ENCODE results near the gene RFC5. TPM values are rescaled to one million over a fixed set of nuclear protein-coding genes. Genes with fewer than 3 reads are reported as not detected.

The RFC5 gene
- total RNA-seq, 2 donors from 2014 or later: 18.9 to 26.3 TPM

GRCh38 chr12:118032188-118032587 is 15.7 kb downstream of the RFC5 start:
- Histone ChIP-seq H3K4me1 (replicated peaks) (no peaks in the 10 kb centered on the region), H3K9me3 (no peaks in the 10 kb centered on the region), H3K4me3 (no peak overlapping the region), H3K27ac (no peak overlapping the region), H3K36me3 (peaks cover 5 to 13% of the 10 kb centered on the region in 2 donors), H3K27me3 (replicated peaks; ENCODE audit: insufficient read depth) (no peaks in the 10 kb centered on the region)
- no peak for DNase-seq (ENCODE audit: low spot score)
- 84% methylated on average over 7 of the region's 7 CpGs for WGBS
- intact Hi-C loops (cut with DNase I): loop anchor here (10.0 kb wide), 1 partner anchor 157 kb away; no protein-coding TSS in a partner anchor
- TF ChIP-seq POLR2A (IDR thresholded peaks at IDR 0.05): no peak
- TF ChIP-seq CTCF (IDR thresholded peaks at IDR 0.05): no peak
- TF ChIP-seq POLR2AphosphoS5 (IDR thresholded peaks at IDR 0.05): no peak

- intact Hi-C loops (cut with DNase I): loop anchor here (10.0 kb wide), 1 partner anchor 159 kb away; no protein-coding TSS in a partner anchor
Observed at GRCh38 chr12:118033323-118033722, 16.8 kb downstream of the RFC5 start.

GRCh38 chr12:118033902-118034301 is 17.4 kb downstream of the RFC5 start:
- Histone ChIP-seq H3K4me1 (replicated peaks) (no peaks in the 10 kb centered on the region), H3K27ac (no peak overlapping the region), H3K4me3 (no peak overlapping the region), H3K27me3 (replicated peaks; ENCODE audit: insufficient read depth) (no peaks in the 10 kb centered on the region), H3K9me3 (no peaks in the 10 kb centered on the region), H3K36me3 (peaks cover 5 to 13% of the 10 kb centered on the region in 2 donors)
- 79% methylated on average over 5 of the region's 5 CpGs for whole genome bisulfite sequencing
- no peak for DNase-seq (ENCODE audit: low spot score)
- intact Hi-C loops (cut with DNase I): loop anchor here (10.0 kb wide), 1 partner anchor 159 kb away; no protein-coding TSS in a partner anchor
- TF ChIP-seq POLR2A (IDR thresholded peaks at IDR 0.05) (no peak), CTCF (IDR thresholded peaks at IDR 0.05) (no peak), POLR2AphosphoS5 (IDR thresholded peaks at IDR 0.05) (no peak)

More at GRCh38 chr12:118033323-118033722, 16.8 kb downstream of the RFC5 start:
- no peak for DNase-seq (ENCODE audit: low spot score)
- TF ChIP-seq CTCF (IDR thresholded peaks at IDR 0.05) (no peak), POLR2A (IDR thresholded peaks at IDR 0.05) (no peak), POLR2AphosphoS5 (IDR thresholded peaks at IDR 0.05) (no peak)
- H3K4me3 ChIP-seq: no peak overlapping the region
- H3K36me3 ChIP-seq: peaks cover 5 to 13% of the 10 kb centered on the region in 2 donors
- 87% methylated on average over 5 of the region's 5 CpGs for WGBS
- H3K27me3 ChIP-seq (replicated peaks; ENCODE audit: insufficient read depth): no peaks in the 10 kb centered on the region
- H3K9me3 ChIP-seq: no peaks in the 10 kb centered on the region
- H3K27ac ChIP-seq: no peak overlapping the region
- H3K4me1 ChIP-seq (replicated peaks): no peaks in the 10 kb centered on the region

- DNase-seq (ENCODE audit: low spot score): peak; percentile 26
- no peaks in the 10 kb centered on the region for H3K27me3 ChIP-seq (replicated peaks; ENCODE audit: insufficient read depth)
- TF ChIP-seq CTCF (IDR thresholded peaks at IDR 0.05) (peak in 2 of 4 experiments; percentile 40 to 46), POLR2A (IDR thresholded peaks at IDR 0.05) (no peak)
- intact Hi-C loops (cut with DNase I): loop anchor here (10.0 kb wide), 1 partner anchor 160 kb away; no protein-coding TSS in a partner anchor
- H3K4me3 ChIP-seq: no peak overlapping the region
- H3K4me1 ChIP-seq (replicated peaks): no peaks in the 10 kb centered on the region
- no peaks in the 10 kb centered on the region for H3K9me3 ChIP-seq
- H3K27ac ChIP-seq: no peak overlapping the region
- 89% methylated on average over 5 of the region's 5 CpGs for WGBS
- H3K36me3 ChIP-seq: peaks cover 5 to 13% of the 10 kb centered on the region in 2 donors
Observed at GRCh38 chr12:118034429-118035189, 18.1 kb downstream of the RFC5 start.
